Endothelial cell of umbilical vein (primary cell): ENCODE measurements around the gene TGDS. TPM values are rescaled to one million over a fixed set of nuclear protein-coding genes. Genes with fewer than 3 reads are reported as not detected.

Experiments used
- BruUV-seq: library from RNA; stranded (reverse); fragments of 400-500 nt; replicated peaks from 2 replicates; lab custom pipeline; 2021; lab: Mats Ljungman, UMichigan
- CTCF ChIA-PET: fragments of 300-600, 350-600 bp; sonication (Branson Sonifier 250); formaldehyde crosslinking; loops from one replicate; lab custom pipeline; 2021; ENCODE audit warnings: antibody characterized with exemption, inconsistent platforms; lab: Charles Lee
- POLR2A ChIA-PET: fragments of 300-600, 350-600 bp; sonication (Branson Sonifier 250); formaldehyde crosslinking; loops from one replicate; lab custom pipeline; 2021; ENCODE audit warnings: antibody characterized with exemption, inconsistent platforms; lab: Charles Lee
- DNase-seq: peaks from one replicate; pipeline ENCODE4 v3.0.0-alpha.2; 2011; ENCODE audit warnings: low read depth, low spot score
- FAIRE-seq: peaks from 2 replicates; lab custom pipeline; 2011; peaks lifted over from hg19 to GRCh38; lab: Jason Lieb, UNC
- H2AFZ ChIP-seq: 2 replicates; pipeline ENCODE4 v1.6.0; 2012; ENCODE audit warnings: low read depth, low read length, control low read depth, inconsistent platforms
- H3K27ac ChIP-seq: 2 replicates; pipeline ENCODE4 v1.5.1; 2011; ENCODE audit warnings: low read depth, mild to moderate bottlenecking, control low read depth, low read length, moderate library complexity; ENCODE audit not compliant: insufficient read depth
- H3K27me3 ChIP-seq, 2 experiments: 2 replicates each; pipeline versions ENCODE4 v1.6.0 to v1.6.1; 2011; ENCODE audit warnings: low read length in 2 of 2, mixed read lengths in 1 of 2; ENCODE audit not compliant: control insufficient read depth in 2 of 2, insufficient read depth in 2 of 2
- H3K36me3 ChIP-seq, 2 experiments: 2 replicates in 1 of 2; 3 replicates in 1 of 2; pipeline ENCODE4 v1.5.1; 2011; ENCODE audit warnings: low read length in 2 of 2, mild to moderate bottlenecking in 1 of 2, moderate library complexity in 1 of 2; ENCODE audit not compliant: control insufficient read depth in 2 of 2, insufficient read depth in 2 of 2; ENCODE audit errors: extremely low read depth in 1 of 2
- H3K4me1 ChIP-seq: 3 replicates; pipeline ENCODE4 v1.5.1; 2011; ENCODE audit warnings: mild to moderate bottlenecking, low read length; ENCODE audit not compliant: control insufficient read depth, insufficient read depth; ENCODE audit errors: extremely low read depth
- H3K4me2 ChIP-seq: 2 replicates; pipeline ENCODE4 v1.6.1; 2011; ENCODE audit warnings: low read length, control low read depth, mixed read lengths; ENCODE audit not compliant: insufficient read depth
- H3K4me3 ChIP-seq, 3 experiments: fragments of 200-600 bp in 1 of 3; sonication (generic), shearing (Covaris generic) in 1 of 3; replicated peaks in 1 of 3; 2 replicates each; pipeline ENCODE4 v1.5.1; 2011 to 2016; ENCODE audit warnings: control low read depth in 3 of 3, low read length in 3 of 3, mild to moderate bottlenecking in 2 of 3, inconsistent platforms in 1 of 3, low read depth in 1 of 3, moderate library complexity in 1 of 3; ENCODE audit not compliant: insufficient read depth in 1 of 3
- H3K79me2 ChIP-seq: 2 replicates; pipeline ENCODE4 v1.6.0; 2012; ENCODE audit warnings: low read length, inconsistent platforms; ENCODE audit not compliant: control insufficient read depth, insufficient read depth
- H3K9ac ChIP-seq: replicated peaks from 2 replicates; pipeline ENCODE3; 2011; ENCODE audit warnings: low read length, control low read depth; ENCODE audit not compliant: insufficient read depth; ENCODE audit errors: extremely low read depth
- H3K9me1 ChIP-seq: replicated peaks from 3 replicates; pipeline ENCODE4 v1.6.0; 2011; ENCODE audit warnings: mild to moderate bottlenecking, low read length; ENCODE audit not compliant: control insufficient read depth, insufficient read depth; ENCODE audit errors: extremely low read depth
- H3K9me3 ChIP-seq: replicated peaks from 2 replicates; pipeline ENCODE4 v1.5.1; 2012; ENCODE audit warnings: low read length, inconsistent platforms; ENCODE audit not compliant: control insufficient read depth, insufficient read depth
- H4K20me1 ChIP-seq: replicated peaks from 2 replicates; pipeline ENCODE3; 2011; ENCODE audit warnings: mild to moderate bottlenecking, low read length; ENCODE audit not compliant: control insufficient read depth, insufficient read depth; ENCODE audit errors: extremely low read depth
- CTCF ChIP-seq, 2 donors: IDR thresholded peaks; 1 replicate in 1 of 2; 2 replicates in 1 of 2; pipeline ENCODE4 v1.5.1; 2011; ENCODE audit warnings: low read length in 2 of 2, mild to moderate bottlenecking in 2 of 2, moderate library complexity in 2 of 2, control low read depth in 1 of 2, inconsistent platforms in 1 of 2, low read depth in 1 of 2; ENCODE audit not compliant: insufficient read depth in 1 of 2; ENCODE audit errors: extremely low read depth in 1 of 2
- EZH2 ChIP-seq: IDR thresholded peaks from 2 replicates; pipeline ENCODE4 v1.6.1; 2012; ENCODE audit warnings: borderline replicate concordance, low read depth, mild to moderate bottlenecking, moderate library complexity, low read length, inconsistent platforms; ENCODE audit not compliant: severe bottlenecking
- FOS ChIP-seq: IDR thresholded peaks from 2 replicates; pipeline ENCODE4 v1.6.1; 2011; ENCODE audit warnings: mild to moderate bottlenecking, low read length, moderate library complexity, borderline replicate concordance; ENCODE audit not compliant: insufficient read depth
- GATA2 ChIP-seq: IDR thresholded peaks from 2 replicates; pipeline ENCODE4 v1.7.0; 2011; ENCODE audit warnings: low read depth, mild to moderate bottlenecking, moderate library complexity, mixed read lengths, low read length; ENCODE audit not compliant: insufficient read length, insufficient read depth
- JUN ChIP-seq: IDR thresholded peaks from 2 replicates; pipeline ENCODE4 v1.6.1; 2011; ENCODE audit warnings: borderline replicate concordance, low read depth; ENCODE audit not compliant: insufficient read length, insufficient read depth
- MAX ChIP-seq: IDR thresholded peaks from 2 replicates; pipeline ENCODE4 v1.6.1; 2011; ENCODE audit not compliant: insufficient read depth, insufficient read length
- MYC ChIP-seq: IDR thresholded peaks from one replicate; pipeline ENCODE4 v1.6.1; 2011; ENCODE audit warnings: mild to moderate bottlenecking, low read depth, low read length
- POLR2A ChIP-seq: IDR thresholded peaks from 2 replicates; pipeline ENCODE4 v1.6.1; 2012; ENCODE audit warnings: low read depth, mild to moderate bottlenecking, control low read depth, low read length
- POLR2AphosphoS5 ChIP-seq: IDR thresholded peaks from 2 replicates; pipeline ENCODE4 v1.6.1; 2012; ENCODE audit warnings: low read depth, mild to moderate bottlenecking, control low read depth, low read length, moderate library complexity; ENCODE audit not compliant: insufficient read depth
- dilution Hi-C: fragments of 300-500 bp; cut with MboI; formaldehyde crosslinking; loops from one replicate; pipeline ENCODE4 v1.15.0; 2019; ENCODE audit warnings: low sequenced_read_pairs; ENCODE audit not compliant: extremely low pct_ligation_motif_present
- intact Hi-C: fragments of 100-400 bp; cut with micrococcal nuclease; formaldehyde crosslinking; loops from one replicate; pipeline ENCODE4 v1.10.0; 2022
- polyA plus RNA-seq, 4 experiments: library from polyadenylated mRNA; depleted of rRNA in 3 of 4; stranded (reverse) in 3 of 4; unstranded in 1 of 4; fragments of >200 nt; gene quantifications; 2 replicates each; pipeline versions ENCODE4 v1.2.1 to v1.2.3, GENCODE V29; 2011 to 2012; ENCODE audit warnings: missing spikeins in 1 of 4
- total RNA-seq: library from RNA; stranded (reverse); gene quantifications from 2 replicates; pipeline ENCODE4 v1.2.3, GENCODE V29; 2021

The TGDS gene
- total and polyA plus RNA-seq, 2 donors (not counting 3 experiments of a cell fraction or from before 2014, with no cell fraction given) = 7.3 to 9.3 TPM

GRCh38 chr13:94579063-94579462, 16.9 kb downstream of the TGDS start:
- Histone ChIP-seq H3K27ac (no peak overlapping the region), H3K9me1 (no peaks in the 10 kb centered on the region), H3K27me3 (no peaks in the 10 kb centered on the region), H3K4me2 (no peak overlapping the region), H3K36me3 (peaks cover 12 to 24% of the 10 kb centered on the region in 2 experiments), H3K79me2 (peaks cover 6% of the 10 kb centered on the region), H3K9me3 (no peaks in the 10 kb centered on the region), H3K4me1 (peaks cover 12% of the 10 kb centered on the region), H4K20me1 (no peaks in the 10 kb centered on the region), H3K9ac (no peak overlapping the region), H2AFZ (no peak overlapping the region), H3K4me3 (no peak overlapping the region)
- intact Hi-C loops (no loop called here), dilution Hi-C loops (no loop called here)
- ChIA-PET CTCF (interaction anchor here (0.7 to 1.2 kb wide), 2 partner anchors 17 to 39 kb away, joined by 3 read pairs; no protein-coding TSS in a partner anchor), POLR2A (no interaction called here)
- no peak for TF ChIP-seq MYC
- no peak for TF ChIP-seq CTCF (IDR thresholded peaks at IDR 0.05; ENCODE audit: extremely low read depth in 1 of 2, insufficient read depth in 1 of 2, low read depth in 1 of 2, low read length in 2 of 2)
- TF ChIP-seq GATA2 = no peak
- no peak for TF ChIP-seq JUN
- no peak for TF ChIP-seq MAX
- TF ChIP-seq POLR2A = no peak
- TF ChIP-seq POLR2AphosphoS5 = no peak
- TF ChIP-seq EZH2 = no peak
- TF ChIP-seq FOS = no peak
- BruUV-seq = no TSS peak
- DNase-seq (no peak), FAIRE-seq (no peak)
